HS-27A (cell line): ENCODE data around the gene ENPP3.
"Not testable (repeated sequence)": the region's sequence is repeated elsewhere in the genome, so short reads cannot be mapped to it uniquely, and the experiment has no call there.

Experiments used
- DNase-seq: peaks from one replicate; pipeline ENCODE4 v3.0.0-alpha.2; 2012; ENCODE audit warnings: low read depth, missing footprints

Gene ENPP3

DNA sequence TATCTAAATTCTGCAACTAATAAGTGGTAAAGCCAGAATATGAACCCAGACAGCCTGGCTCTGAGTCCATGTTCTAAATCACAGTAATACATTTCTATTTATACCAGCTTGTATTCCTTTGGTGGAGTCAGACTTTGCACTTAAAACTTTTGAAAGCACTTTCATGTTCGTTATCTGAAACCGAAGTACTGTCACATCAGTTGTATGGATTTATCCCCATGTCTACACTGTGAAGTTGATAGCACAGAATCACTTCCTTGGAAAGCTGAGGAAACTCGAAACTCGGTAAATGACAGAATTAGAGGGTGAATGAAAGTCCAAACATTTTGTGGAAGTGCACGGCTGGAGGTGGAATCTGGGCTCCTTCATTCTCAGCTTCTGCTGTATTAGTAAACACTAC, 102.0 kb downstream of the ENPP3 start:
- no peak for DNase-seq

DNA sequence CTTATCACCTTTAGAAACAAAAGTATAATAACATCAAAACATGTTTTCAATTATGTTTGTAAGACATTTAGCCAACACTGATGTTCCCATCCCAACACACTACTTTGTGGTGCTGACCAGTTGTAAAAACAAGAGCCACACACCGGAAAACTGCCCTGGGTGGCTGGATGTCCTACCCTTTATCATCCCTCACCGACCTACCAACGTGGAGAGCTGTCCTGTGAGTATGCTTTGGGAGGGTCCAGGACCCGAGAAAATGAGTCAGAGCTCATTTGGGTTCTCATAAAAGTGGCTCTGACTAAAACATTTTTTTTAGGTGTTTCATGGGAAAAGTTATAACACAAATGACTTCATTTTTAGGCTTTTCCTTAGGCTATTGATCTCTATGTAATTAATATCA, 103.1 kb downstream of the ENPP3 start:
- DNase-seq = no peak

DNA sequence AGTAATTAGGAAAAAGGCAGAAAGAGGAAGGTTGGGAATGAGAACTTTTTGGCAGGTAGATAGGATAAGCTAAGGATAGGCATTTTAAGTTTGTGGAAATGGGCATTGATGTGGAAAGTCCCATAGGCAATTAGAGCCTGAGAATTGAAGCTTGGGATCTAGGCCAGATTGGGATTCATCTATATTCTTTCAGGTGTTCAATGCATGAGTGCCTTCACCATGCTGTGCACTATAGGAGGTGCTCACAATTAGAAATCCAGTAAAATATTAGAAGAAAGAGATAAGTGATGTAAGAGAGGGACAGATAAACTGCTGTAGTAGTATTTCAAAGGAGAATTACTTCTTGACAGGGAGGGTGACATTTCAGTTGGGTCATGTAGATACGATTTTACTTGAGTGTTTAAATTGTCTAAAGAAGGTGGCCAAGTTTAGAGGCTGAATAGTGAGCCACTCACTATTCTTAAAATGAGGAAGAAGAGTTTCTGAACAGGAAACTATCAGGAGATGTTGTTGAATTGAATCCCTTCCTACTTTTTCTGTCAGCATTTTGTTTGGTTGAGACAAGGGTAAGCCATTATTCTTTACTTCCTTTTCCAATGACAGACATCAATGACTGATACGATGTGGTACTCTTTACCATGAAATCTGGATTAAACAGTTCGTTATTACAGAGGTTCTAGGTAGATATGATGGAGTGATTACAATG, 104.7 kb downstream of the ENPP3 start:
- no peak for DNase-seq

DNA sequence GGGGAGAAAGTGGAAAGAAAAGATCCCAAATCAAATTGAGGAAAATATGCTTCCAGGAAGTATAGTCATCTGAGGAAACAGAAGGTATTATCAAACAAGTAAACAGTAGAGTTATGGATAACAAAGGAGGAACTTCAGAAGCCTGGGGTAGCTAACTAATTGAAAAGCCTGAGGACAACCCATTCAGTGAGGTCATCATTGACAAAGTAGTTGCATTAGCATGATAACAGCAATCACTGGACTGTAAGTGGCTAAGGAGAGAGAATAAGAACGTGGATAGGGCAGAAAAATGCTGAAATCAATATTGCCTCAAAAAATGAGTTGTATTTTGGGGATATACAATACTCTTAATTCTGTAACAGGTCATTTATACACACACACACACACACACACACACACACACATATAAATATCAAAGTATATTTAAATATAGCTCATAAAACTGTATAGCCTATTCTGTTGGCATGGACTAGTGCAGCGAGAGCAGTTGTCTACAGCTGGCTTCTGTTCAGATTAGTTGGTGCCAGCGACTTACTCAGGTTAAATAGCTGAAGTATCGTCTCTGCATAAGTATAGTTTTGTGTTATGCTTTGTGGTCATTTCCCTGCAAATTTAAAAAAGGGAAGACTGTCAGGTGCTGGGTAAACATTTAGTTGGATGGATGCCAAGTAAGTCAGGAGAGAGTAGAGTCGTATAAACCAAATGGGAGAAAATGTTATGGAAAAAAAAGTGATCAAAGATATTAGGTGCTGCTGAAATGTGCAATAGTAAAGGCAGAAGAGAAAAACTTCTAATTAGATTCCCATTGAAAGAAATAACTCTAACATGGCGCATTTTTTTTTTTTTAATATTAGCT, 107.6 kb downstream of the ENPP3 start:
- no peak for DNase-seq

DNA sequence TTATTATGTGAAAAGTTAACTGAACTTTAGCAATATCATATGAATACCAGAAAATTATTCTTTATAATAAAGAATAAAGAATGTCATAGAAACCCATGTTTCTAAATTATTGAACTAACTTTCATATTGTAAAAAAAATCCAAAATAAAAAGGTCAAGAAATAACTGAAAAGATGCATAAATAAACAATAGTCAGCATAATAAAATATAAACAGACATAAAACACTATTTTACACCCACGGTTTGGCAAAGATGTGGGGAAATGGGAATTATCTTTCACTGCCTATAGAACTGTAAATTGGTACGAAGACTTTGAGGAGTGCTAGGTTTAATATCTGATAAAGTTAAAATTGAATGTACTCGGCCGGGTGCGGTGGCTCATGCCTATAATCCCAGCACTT, 108.4 kb downstream of the ENPP3 start:
- no peak for DNase-seq

DNA sequence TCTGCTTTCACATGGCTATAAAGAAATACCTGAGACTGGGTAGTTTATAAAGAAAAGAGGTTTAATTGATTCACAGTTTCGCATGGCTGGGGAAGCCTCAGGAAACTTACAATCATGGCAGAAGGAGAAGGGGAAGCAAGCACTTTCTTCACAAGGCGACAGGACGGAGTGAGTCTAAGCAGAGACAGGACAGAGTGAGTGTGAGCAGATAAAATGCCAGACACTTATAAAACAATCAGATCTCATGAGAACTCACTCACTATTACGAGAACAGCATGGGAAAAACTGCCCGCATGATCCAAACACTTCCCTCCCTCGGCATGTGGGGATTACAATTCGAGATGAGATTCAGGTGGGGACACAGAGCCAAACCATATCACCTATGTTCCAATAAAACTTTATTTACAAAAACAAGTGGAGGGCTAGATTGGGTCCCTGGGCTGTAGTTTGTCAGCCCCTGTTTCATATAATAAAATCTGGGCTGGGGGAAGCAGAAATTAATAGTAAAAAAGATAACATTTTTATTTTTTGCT, 110.8 kb downstream of the ENPP3 start:
- no peak for DNase-seq

DNA sequence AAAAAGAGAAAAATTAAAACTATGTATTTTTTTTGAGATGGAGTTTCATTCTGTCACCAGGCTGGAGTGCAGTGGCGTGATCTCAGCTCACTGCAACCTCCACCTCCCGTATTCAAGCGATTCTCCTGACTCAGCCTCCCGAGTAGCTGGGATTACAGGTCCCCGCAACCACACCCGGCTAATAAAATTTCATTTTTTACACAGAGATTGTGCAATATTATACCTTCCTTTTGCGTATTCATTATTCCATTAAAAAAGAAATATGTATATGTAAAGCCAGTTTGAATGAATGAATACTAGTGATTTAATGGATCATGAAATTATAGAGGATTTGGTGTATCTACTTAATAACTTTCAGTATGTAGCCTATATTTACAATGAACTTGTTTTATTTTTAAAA, 111.9 kb downstream of the ENPP3 start:
- no peak for DNase-seq

DNA sequence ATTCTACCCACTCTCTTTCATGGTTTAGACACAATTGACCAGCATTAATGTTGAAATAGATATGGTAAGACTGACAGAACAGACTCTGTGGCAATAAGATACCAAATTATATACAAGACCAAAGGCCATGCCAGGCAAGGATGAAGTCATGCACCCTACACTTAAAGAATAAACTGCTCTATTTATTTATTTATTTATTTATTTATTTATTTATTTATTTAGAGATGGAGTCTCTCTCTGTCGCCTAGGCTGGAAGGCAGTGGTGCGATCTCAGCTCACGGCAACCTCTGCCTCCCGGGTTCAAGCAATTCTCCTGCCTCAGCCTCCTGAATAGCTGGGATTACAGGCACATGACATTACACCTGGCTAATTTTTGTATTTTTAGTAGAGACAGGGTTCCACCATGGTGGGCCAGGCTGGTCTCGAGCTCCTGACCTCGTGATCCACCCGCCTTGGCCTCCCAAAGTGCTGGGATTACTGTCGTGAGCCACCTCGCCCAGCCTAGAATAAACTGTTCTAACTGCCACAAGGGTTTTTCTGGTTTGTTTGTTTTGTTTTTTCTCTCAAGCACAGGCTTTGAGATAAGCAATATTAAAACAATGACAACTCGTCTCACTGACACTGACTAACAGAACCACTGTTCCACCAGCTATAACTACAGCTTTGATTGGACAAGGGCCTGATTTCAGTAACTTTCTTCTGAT, 114.1 kb downstream of the ENPP3 start:
- not testable (repeated sequence) for DNase-seq

DNA sequence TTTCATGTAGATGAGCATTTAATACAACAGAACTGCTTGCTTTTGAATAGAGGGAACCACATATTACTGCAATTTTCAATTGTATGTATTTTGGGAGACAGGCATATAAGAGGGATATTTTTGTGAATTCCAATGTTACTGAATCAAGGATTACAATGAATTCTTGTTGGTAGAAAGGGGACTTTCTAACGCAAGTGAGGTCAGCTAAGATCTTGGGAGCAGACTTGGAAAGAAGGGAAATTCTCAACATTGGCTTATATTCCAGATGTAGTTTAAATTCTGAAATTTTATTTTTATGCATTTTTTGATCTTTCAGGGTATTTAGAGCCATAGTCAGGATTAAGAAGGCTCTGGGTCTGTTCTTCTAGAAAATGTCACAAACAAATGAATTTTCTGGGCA, 117.0 kb downstream of the ENPP3 start:
- DNase-seq = peak; percentile 53

DNA sequence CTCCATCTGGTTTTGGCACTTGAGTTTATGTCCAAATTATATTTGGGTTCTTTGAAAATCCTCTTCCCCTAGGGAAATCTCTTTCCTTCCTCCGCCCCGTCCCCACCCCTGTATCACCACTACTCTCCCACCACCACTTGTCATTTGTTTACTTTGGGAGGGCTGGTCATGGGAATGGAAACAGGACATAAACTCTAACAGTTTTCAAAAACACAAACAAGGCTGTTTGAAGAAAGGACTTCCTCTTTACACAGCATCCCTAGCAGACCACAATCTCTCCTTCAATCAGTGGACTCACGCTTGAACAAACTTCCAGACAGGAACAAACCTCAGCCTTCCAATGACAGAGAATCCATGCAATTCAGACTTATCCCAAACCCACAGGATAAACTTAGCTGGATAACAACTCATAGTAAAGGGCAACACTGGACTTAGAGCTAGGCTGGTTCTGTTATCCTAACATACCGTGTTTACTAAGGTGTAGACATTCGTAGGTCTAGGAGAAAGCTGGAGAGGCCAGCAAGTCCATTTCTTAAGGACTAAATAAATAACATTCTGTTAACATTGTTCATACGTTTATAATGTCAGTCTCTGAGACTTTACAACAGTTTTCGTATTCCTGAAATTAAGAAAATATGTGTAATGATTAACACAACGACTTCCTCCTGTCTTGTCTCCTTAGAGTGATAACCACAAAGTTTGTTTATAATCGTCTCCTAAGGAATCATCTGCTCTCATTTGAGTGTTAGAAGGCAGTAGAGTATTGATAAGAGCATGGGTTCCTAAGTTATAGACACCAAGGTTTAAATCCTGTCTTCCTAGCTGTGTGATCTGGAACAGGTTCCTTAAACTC, 117.8 kb downstream of the ENPP3 start:
- DNase-seq = peak; percentile 55

DNA sequence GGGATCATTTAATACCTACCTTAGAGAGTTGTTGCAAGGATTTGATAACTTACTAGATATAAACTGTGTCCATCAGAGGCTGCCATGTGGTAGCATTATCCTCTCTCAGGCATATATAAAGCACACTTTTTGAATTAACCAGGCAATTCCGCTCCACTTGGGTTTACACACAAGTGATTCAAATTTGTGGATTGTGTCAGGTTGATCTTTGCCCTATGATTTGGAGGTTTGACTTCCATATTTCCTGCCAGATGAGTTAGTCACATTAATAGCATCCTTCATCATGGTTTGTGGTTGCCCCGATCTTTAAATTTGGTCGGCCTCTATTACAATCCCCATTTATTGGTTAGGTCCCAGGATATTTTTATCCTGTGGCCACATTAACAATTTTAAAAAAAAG, 118.5 kb downstream of the ENPP3 start:
- DNase-seq = peak; percentile 95

DNA sequence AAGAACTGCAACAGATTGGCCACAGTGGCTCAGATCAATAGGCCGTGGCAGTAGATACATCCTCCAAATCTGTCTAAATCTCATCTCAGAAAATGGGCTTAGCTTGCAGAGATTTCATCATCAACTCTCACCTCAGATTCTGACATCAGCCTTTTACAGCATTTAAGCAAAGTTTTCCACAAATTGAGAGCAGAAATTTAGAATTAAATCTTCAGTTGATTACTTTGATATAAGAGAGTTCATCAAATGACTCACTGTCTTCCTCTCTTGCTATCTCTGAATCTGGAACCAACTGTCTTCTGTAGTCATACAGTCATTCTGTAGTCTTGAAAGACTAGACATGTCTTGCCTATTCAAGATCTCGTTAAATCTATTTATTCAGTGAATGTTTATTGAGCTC, 118.9 kb downstream of the ENPP3 start:
- peak; percentile 47 for DNase-seq

DNA sequence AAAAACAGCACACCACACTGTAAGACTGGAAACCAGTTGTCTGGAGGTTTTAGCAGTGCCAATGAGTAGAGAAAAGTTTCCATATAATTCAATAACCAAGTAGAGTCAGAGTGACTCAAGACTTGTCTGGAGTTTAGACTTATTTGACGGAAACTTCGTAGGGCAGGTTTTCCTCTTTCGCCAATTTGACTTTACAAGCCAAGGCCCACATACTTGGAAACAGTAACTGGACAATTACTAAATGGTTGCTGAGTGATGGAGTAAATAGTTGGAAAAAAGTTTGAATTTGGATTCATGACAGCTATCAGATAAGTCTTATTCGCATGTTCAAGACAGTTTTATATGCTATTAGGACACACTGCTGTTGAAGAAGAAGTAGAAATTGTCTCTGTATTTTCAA, 121.8 kb downstream of the ENPP3 start:
- DNase-seq = no peak

DNA sequence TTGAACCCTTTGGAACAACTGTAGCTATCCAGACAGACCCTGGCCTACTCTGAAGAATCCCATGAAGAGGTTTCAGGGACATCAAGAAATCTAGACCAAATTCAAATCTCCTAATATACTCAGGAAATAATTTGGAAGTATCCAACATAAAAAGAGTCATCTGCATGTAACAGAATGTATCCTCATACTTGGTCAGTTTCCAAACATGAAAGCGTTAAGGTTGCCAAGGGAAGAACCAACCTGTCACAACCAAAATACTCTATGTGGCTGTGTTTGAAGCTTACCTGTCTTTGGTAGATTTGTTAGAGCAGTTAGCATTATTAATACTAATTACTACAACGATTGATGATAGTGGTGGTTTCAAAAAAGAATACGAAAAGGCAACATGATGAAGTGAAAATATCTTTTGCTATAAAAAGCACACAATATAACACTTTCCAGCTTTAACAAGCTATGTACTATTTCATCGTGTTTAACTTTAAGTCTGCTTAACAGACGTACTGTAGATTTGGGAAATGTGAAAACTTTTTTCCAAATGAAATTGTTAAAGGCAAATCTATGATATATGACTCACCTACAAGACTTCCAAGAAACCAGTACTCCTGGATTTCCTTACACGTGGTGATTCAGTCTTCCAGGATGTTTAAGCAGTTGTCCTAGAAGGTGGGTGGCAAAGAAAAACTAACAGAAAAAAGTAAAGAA, 124.1 kb downstream of the ENPP3 start:
- DNase-seq = no peak

DNA sequence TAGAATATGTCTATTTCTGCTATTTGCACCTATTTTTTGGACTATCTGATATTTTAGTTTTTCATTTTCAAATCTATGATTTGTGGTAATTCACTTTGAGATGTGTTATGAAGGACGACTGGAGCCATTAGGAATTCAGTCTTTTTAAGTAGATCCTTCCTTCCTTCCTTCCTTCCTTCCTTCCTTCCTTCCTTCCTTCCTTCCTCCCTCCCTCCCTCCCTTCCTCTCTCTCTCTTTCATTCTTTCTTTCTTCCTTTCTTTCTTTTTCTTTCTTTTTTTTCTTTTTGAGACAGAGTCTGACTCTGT, 124.6 kb downstream of the ENPP3 start:
- DNase-seq = no peak

DNA sequence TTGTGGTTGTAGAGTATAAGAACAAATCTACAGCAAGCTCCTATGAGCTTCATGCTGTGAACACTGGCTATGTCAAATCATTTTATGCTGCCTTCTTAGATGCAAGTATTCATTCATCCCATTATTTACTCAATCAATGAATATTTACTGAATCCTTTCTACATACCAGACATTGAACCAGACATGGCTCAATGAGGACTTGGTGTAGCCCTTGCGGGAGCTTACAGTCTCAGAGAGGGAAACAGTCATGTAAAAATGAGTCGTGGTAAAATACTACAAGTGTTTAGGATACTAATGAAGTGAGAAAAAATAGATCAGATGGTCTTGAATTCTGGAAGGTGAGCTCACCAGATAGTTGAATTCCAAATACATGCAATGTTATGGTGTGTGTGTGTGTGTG, 125.9 kb downstream of the ENPP3 start:
- DNase-seq = no peak

DNA sequence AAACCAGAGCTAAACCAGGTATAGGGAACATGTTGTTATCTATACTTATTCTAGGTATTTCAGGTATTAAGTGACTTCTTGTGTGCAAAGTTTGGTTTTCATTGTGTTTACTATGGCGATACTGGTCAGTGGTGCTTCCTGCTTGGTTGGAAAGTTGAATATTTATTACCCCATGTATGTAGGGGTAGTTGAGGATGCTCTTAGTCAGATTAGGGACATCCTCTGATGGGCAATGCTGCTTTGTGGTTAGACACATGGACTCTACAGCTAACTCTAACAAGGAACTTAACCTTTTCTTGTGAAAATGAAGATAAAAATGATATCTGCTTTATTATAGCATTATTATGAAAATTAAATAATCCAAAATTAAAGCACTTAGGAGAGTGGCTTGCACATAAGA, 126.6 kb downstream of the ENPP3 start:
- no peak for DNase-seq

DNA sequence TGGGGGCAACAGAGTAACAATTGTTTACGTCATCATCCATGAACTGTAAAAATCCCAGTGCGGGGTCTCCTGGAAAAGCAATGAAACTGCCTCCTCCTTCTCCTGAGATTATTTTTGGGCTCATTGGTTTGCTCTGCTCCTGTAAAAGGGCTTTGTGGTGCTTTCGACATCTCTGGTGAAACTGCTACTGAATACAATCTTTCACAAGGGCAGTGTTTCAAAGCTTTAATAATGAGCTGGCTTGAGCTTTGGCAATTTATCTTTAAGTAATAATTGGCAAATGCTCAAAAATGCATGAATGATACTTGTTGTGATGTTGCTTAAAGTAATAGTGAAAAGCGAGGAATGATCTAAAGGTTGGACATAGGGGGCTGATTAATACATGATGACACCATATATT, 127.2 kb downstream of the ENPP3 start:
- DNase-seq = no peak

DNA sequence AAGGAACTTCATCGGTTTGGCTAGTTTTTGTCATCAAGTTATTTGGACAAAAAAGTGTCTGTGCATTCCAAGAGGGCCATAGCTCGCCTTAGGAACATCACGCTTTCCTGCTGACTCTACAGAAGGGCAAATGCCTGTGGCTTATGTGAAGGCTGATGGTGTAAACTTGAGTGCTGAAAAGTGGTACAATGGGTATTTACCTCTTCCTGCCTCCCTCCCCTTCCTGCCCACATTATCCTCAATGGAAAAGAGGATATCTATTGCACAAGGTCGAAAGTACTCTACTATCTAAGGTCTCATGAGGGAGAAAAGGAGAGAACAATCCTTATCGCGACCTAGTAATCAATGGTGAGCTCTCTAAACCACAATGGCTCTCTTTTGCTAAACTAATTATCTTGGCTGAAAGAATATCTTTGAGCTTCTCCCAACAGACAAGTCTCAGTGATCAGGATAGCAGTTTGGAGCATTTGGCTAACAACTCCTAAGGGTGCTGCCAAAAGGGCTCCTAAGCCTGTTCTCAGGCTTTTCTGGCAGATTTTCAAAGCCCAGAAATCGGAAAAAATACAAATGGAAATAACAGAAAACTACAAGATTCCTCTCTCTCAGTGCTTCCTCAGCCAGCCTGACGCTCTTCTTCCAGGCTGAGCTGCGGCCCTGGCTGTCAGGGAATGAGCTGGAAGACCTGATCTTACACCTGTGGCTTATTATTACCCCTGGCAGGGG, 128.1 kb downstream of the ENPP3 start:
- peak; percentile 54 for DNase-seq

DNA sequence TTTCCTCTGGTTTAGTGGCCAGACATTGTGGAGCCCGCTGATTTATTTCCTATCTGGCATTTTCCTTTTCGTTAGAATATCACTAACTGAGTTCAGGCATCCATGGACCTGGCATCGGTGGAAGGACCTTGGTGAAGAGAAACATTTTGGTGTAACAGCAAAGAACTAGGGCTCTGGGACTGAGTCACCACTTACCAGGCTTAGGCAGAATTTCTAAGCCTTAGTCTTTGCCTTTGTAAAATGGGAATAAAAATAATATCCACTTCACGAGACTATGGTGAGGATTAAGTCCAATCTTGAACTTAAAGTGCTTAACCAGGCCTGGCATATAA, 128.7 kb downstream of the ENPP3 start:
- DNase-seq = no peak

DNA sequence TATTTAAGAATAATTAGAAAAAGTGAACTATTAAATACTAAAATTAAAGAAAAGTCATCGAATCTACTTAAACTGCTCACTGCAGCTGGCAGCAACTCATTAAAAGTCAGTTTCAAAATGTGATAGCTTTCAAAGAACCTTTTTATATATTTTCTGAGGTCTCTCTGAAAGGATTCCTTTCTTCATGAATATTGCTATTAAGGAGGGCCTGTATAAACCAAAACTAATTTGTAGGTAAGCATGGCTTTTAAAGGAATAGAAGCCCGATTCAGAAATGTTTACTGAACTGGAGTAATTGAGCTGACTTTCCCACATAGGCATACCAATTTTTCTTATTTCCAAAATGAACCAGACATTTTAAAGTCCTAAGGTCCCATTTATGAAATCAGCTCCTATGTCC, 129.5 kb downstream of the ENPP3 start:
- DNase-seq = no peak
